HL-60 (cell line): ENCODE results near the gene RBM33.

ENCODE experiments used
- DNase-seq, 2 experiments: peaks; one replicate each; pipeline ENCODE4 v3.0.0-alpha.2; 2010 to 2020; ENCODE audit warnings: low read depth in 1 of 2, low spot score in 1 of 2
- H3K27ac ChIP-seq: fragments of 250-450 bp; sonication (Bioruptor Pico); replicated peaks from 2 replicates; pipeline ENCODE4 v1.5.1; 2020; ENCODE audit warnings: mild to moderate bottlenecking, moderate library complexity
- H3K27me3 ChIP-seq: fragments of 250-450 bp; sonication (Bioruptor Pico); 2 replicates; pipeline ENCODE4 v1.5.1; 2021; ENCODE audit warnings: mild to moderate bottlenecking, moderate library complexity; ENCODE audit not compliant: insufficient read depth, poor library complexity, severe bottlenecking
- H3K4me3 ChIP-seq: replicated peaks from 2 replicates; pipeline ENCODE4 v1.5.1; 2011; ENCODE audit warnings: mild to moderate bottlenecking, control low read depth, low read length; ENCODE audit not compliant: insufficient read depth
- GABPA ChIP-seq: IDR thresholded peaks from 2 replicates; pipeline ENCODE4 v1.6.1; 2012; ENCODE audit warnings: low read depth
- POLR2AphosphoS5 ChIP-seq: IDR thresholded peaks from 2 replicates; pipeline ENCODE4 v1.6.1; 2012; ENCODE audit warnings: low read depth
- SPI1 ChIP-seq: IDR thresholded peaks from 2 replicates; pipeline ENCODE4 v1.6.1; 2012; ENCODE audit warnings: low read depth, mild to moderate bottlenecking, borderline replicate concordance
- TF ChIP-seq, protein P1 (sequence below): IDR thresholded peaks from 2 replicates; pipeline ENCODE4 v1.6.1; 2012; ENCODE audit warnings: low read depth; ENCODE audit not compliant: insufficient replicate concordance
- TF ChIP-seq, protein P2 (sequence below): IDR thresholded peaks from one replicate; pipeline ENCODE4 v1.5.1; 2011; ENCODE audit warnings: low read length, control low read depth, inconsistent platforms; ENCODE audit not compliant: insufficient read depth

The RBM33 gene

DNA sequence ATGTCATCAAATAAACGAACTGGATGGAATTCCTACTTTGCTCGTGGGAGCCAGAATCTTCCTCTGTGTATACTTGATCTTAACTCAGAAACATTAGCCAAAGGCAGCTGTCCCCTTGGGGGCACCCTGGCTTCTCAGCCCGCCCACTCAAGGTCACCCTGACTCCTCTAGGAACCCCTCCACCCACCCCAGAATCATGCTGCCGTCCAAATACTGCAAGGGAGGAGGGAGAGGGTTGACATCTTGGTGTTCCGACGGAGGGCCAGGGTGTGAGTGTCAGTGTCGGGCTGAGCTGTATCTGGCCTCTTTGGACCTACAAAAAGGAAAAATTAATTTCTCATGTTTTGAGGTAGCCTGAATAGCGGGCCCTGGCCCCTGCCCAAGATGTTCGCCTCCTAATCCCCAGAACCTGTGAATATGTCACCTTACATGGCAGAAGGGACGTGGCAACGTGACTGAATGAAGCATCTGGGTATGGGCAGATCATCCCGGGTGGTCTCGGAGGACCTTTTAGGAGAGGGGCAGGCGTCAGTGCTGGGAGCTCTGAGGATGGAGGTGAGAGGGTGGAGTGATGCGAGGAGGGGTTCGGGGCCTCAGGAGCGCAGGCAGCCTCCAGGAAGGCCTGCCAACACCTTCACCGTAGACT, 40.5 kb upstream of the RBM33 start:
- Histone ChIP-seq H3K27me3 (no peaks in the 10 kb centered on the region), H3K27ac (no peak overlapping the region), H3K4me3 (no peak overlapping the region)
- TF ChIP-seq POLR2AphosphoS5: no peak
- TF ChIP-seq SPI1: no peak
- no peak for TF ChIP-seq GABPA
- TF ChIP-seq, protein P1, sequence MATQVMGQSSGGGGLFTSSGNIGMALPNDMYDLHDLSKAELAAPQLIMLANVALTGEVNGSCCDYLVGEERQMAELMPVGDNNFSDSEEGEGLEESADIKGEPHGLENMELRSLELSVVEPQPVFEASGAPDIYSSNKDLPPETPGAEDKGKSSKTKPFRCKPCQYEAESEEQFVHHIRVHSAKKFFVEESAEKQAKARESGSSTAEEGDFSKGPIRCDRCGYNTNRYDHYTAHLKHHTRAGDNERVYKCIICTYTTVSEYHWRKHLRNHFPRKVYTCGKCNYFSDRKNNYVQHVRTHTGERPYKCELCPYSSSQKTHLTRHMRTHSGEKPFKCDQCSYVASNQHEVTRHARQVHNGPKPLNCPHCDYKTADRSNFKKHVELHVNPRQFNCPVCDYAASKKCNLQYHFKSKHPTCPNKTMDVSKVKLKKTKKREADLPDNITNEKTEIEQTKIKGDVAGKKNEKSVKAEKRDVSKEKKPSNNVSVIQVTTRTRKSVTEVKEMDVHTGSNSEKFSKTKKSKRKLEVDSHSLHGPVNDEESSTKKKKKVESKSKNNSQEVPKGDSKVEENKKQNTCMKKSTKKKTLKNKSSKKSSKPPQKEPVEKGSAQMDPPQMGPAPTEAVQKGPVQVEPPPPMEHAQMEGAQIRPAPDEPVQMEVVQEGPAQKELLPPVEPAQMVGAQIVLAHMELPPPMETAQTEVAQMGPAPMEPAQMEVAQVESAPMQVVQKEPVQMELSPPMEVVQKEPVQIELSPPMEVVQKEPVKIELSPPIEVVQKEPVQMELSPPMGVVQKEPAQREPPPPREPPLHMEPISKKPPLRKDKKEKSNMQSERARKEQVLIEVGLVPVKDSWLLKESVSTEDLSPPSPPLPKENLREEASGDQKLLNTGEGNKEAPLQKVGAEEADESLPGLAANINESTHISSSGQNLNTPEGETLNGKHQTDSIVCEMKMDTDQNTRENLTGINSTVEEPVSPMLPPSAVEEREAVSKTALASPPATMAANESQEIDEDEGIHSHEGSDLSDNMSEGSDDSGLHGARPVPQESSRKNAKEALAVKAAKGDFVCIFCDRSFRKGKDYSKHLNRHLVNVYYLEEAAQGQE: no peak
- TF ChIP-seq, protein P2, sequence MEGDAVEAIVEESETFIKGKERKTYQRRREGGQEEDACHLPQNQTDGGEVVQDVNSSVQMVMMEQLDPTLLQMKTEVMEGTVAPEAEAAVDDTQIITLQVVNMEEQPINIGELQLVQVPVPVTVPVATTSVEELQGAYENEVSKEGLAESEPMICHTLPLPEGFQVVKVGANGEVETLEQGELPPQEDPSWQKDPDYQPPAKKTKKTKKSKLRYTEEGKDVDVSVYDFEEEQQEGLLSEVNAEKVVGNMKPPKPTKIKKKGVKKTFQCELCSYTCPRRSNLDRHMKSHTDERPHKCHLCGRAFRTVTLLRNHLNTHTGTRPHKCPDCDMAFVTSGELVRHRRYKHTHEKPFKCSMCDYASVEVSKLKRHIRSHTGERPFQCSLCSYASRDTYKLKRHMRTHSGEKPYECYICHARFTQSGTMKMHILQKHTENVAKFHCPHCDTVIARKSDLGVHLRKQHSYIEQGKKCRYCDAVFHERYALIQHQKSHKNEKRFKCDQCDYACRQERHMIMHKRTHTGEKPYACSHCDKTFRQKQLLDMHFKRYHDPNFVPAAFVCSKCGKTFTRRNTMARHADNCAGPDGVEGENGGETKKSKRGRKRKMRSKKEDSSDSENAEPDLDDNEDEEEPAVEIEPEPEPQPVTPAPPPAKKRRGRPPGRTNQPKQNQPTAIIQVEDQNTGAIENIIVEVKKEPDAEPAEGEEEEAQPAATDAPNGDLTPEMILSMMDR: no peak
- no peak for DNase-seq

DNA sequence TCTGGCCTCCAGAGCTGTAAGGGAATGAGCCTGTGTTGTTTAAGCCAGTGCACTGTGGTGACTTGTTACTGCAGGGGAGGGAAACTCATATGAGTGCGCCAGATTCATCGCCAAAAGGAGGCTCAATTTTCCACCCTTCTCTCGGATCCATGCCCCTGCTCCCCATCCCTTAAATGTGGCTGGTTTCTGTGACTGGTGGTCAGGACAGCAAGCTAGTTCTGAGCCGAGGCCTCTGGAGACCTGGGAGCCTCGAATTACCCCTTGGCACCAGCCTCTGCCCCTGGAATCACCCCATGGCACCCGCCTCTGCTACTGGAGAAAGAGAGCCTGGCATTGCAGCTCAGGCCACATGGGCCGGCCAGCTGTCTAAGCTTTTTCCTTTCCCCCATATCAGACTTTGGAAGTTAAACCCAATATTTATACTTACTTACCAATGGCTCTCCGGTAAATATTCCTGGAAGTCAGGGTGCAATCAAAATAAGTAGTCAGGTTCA, 39.9 kb upstream of the RBM33 start:
- TF ChIP-seq SPI1 (no peak), POLR2AphosphoS5 (no peak), GABPA (no peak)
- TF ChIP-seq, protein P2: no peak
- TF ChIP-seq, protein P1: no peak
- H3K27ac ChIP-seq: no peak overlapping the region
- no peak for DNase-seq
- no peak overlapping the region for H3K4me3 ChIP-seq
- H3K27me3 ChIP-seq: no peaks in the 10 kb centered on the region

DNA sequence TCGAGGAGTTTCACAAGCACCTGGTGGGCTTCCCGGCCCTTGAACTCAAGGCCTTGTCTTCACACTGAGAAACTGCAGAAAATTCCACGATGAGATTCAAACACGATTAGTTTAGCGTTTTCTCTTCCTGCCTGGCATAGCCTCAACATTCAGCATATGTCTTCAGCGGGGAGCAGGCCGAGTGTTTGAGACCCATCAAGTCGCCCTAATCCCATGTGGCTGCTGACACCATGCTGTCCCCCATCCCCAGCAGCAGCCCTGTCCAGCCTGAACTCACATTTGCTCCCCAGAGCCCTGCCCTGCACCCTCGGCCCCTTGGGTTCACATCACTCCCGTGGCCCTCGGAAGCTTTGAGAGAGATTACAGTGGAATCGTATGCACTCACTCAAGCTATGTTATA, 35.3 kb upstream of the RBM33 start:
- no peak for DNase-seq
- no peak overlapping the region for H3K27ac ChIP-seq
- TF ChIP-seq GABPA: no peak
- no peaks in the 10 kb centered on the region for H3K27me3 ChIP-seq
- H3K4me3 ChIP-seq: no peak overlapping the region

DNA sequence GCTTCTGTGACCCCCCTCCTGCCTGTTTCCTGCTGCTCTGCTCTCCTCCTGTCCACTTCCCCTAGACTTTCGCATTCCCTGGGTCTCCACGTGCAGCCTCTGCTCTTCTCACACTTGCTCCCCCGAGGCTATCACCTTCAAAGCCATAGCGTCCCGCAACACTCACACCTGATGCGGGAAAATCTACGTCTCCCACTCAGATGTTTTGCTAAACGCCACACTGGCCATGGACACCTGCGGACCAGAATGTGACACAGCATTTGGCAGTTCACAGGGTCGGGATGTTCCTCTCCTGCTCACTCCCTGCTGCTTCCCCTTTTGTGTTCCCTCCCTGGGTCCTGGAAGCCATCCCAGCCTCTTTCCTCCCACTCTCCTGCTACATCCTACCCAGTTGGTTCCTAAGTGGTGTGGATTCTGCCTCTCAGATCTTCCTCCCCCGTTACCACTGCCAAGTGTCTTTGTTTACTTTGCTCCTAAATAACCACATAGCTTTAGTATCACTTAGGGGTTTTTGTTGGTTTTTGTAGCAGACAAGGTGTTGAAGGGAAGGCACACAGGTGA, 33.7 kb upstream of the RBM33 start:
- TF ChIP-seq, protein P1: no peak
- TF ChIP-seq, protein P2: no peak
- no peak for TF ChIP-seq GABPA
- no peak overlapping the region for H3K4me3 ChIP-seq
- no peak for DNase-seq
- H3K27me3 ChIP-seq: no peaks in the 10 kb centered on the region
- no peak overlapping the region for H3K27ac ChIP-seq
